Adrenal gland (tissue), 5 donors: ENCODE measurements around the gene GUCY2F.

Experiments
- POLR2A ChIP-seq, 2 donors: fragments of 450-650 bp; IDR thresholded peaks; one replicate each; pipeline ENCODE4 v1.6.1; 2017; ENCODE audit warnings: antibody characterized with exemption in 2 of 2, mild to moderate bottlenecking in 2 of 2, moderate library complexity in 1 of 2
- TF ChIP-seq, protein P1 (sequence below), 6 experiments: fragments of 450-650 bp in 4 of 6; fragments of 200-600 bp in 2 of 6; sonication (generic) in 1 of 6; IDR thresholded peaks; 1 replicate in 5 of 6; 2 replicates in 1 of 6; pipeline versions ENCODE4 v1.5.1 to v1.8.0; 2016 to 2021; ENCODE audit warnings: antibody characterized with exemption in 6 of 6, mild to moderate bottlenecking in 2 of 6, moderate library complexity in 1 of 6
- donor health status: DM: no; HTN: no; CAD: no.

DNA sequence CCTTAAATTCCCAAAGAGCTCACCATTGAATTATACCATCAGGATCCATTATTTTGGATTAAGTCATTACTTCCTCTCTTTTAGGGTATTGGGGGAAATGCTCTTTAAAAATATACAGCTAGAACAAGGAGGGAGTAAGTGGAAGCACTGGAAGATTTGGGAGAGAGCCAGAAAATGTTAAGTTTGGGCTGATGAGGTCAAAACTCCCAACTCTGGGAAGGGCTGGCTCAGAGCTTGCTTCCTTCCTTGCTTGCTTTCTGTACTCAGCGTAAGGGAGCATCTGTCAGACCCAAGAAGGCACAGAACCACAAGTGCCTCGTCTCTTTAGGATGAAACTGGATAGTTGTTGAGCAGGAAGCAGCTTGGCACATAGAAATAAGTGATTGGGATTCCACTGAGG is 138.2 kb downstream of the GUCY2F start:
- TF ChIP-seq, protein P1, sequence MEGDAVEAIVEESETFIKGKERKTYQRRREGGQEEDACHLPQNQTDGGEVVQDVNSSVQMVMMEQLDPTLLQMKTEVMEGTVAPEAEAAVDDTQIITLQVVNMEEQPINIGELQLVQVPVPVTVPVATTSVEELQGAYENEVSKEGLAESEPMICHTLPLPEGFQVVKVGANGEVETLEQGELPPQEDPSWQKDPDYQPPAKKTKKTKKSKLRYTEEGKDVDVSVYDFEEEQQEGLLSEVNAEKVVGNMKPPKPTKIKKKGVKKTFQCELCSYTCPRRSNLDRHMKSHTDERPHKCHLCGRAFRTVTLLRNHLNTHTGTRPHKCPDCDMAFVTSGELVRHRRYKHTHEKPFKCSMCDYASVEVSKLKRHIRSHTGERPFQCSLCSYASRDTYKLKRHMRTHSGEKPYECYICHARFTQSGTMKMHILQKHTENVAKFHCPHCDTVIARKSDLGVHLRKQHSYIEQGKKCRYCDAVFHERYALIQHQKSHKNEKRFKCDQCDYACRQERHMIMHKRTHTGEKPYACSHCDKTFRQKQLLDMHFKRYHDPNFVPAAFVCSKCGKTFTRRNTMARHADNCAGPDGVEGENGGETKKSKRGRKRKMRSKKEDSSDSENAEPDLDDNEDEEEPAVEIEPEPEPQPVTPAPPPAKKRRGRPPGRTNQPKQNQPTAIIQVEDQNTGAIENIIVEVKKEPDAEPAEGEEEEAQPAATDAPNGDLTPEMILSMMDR (IDR thresholded peaks at IDR 0.05), result no peak
- TF ChIP-seq POLR2A (IDR thresholded peaks at IDR 0.05), result no peak
